ENCODE measurements around the gene BBIP1. TPM values are rescaled to one million over a fixed set of nuclear protein-coding genes. Genes with fewer than 3 reads are reported as not detected.

The BBIP1 gene
- total and polyA plus RNA-seq, 2 donors (not counting 3 experiments of a cell fraction or from before 2014, with no cell fraction given) = 9.9 to 32.8 TPM

DNA sequence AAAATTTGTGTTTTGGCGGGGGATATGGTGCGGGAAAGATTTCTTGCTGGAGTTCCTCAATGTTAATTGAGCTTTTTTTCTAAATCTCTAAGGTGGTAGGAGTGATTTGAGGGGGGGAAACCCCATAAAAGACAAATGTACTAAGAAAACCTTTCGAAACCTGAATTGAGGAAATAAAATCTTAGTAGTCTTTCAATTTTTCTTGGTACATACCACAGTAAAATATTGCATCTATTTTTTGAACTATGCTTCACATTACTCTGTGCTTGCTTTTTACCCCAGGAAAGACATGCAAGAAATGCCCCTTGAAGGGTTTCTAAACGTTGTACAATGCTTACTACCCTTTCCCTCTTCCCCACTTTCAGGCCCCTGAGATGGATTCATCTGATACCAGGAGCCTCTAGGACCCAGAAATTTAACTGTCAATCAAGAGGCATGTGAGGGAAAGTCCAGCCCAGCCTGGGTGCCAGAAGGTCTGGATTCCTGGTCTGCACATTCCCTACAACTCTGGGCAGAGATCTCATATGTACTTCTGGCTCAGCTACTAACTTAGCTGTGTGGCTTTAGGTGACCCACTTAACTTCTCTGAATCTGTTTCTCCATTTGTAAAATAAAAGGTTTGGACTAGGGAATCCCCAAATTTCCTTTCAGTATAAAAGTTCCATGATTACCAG lies 53.0 kb downstream of the BBIP1 start:
- Histone ChIP-seq H3K79me2 (ENCODE audit: control insufficient read depth, insufficient read depth, low read length) (no peaks in the 10 kb centered on the region), H3K9ac (replicated peaks; ENCODE audit: extremely low read depth, insufficient read depth, low read length) (no peak overlapping the region), H3K4me2 (ENCODE audit: insufficient read depth, low read length) (no peak overlapping the region), H3K9me3 (replicated peaks; ENCODE audit: control insufficient read depth, insufficient read depth, low read length) (no peaks in the 10 kb centered on the region), H3K36me3 (ENCODE audit: control insufficient read depth in 2 of 2, extremely low read depth in 1 of 2, insufficient read depth in 2 of 2, low read length in 2 of 2) (no peaks in the 10 kb centered on the region), H3K9me1 (replicated peaks; ENCODE audit: control insufficient read depth, extremely low read depth, insufficient read depth, low read length) (no peaks in the 10 kb centered on the region), H3K27ac (ENCODE audit: insufficient read depth, low read depth, low read length) (no peak overlapping the region), H4K20me1 (replicated peaks; ENCODE audit: control insufficient read depth, extremely low read depth, insufficient read depth, low read length) (no peaks in the 10 kb centered on the region), H3K27me3 (ENCODE audit: control insufficient read depth in 2 of 2, insufficient read depth in 2 of 2, low read length in 2 of 2) (peaks cover 8 to 13% of the 10 kb centered on the region in 2 experiments), H2AFZ (ENCODE audit: low read depth, low read length) (no peak overlapping the region), H3K4me1 (ENCODE audit: control insufficient read depth, extremely low read depth, insufficient read depth, low read length) (peaks cover 1% of the 10 kb centered on the region), H3K4me3 (replicated peaks in 1 of 3; ENCODE audit: insufficient read depth in 1 of 3, low read depth in 1 of 3, low read length in 3 of 3) (no peak overlapping the region)
- DNase-seq (ENCODE audit: low read depth, low spot score) (no peak), FAIRE-seq (no peak)
- dilution Hi-C loops (cut with MboI; ENCODE audit: extremely low pct_ligation_motif_present, low sequenced_read_pairs) = no loop called here
- POLR2A ChIA-PET = no interaction called here
- CTCF ChIA-PET = interaction anchor here (3.2 kb wide), 1 partner anchor 120 kb away, joined by 10 read pairs; no protein-coding TSS in a partner anchor
- TF ChIP-seq, protein P1, sequence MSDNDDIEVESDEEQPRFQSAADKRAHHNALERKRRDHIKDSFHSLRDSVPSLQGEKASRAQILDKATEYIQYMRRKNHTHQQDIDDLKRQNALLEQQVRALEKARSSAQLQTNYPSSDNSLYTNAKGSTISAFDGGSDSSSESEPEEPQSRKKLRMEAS (IDR thresholded peaks at IDR 0.05; ENCODE audit: insufficient read depth, insufficient read length) = no peak
- TF ChIP-seq POLR2AphosphoS5 (IDR thresholded peaks at IDR 0.05; ENCODE audit: insufficient read depth, low read depth, low read length) (no peak), POLR2A (IDR thresholded peaks at IDR 0.05; ENCODE audit: low read depth, low read length) (no peak), GATA2 (IDR thresholded peaks at IDR 0.05; ENCODE audit: insufficient read depth, insufficient read length, low read depth, low read length) (no peak), EZH2 (IDR thresholded peaks at IDR 0.05; ENCODE audit: borderline replicate concordance, low read depth, low read length, severe bottlenecking) (no peak), MYC (IDR thresholded peaks at IDR 0.05; ENCODE audit: low read depth, low read length) (no peak), FOS (IDR thresholded peaks at IDR 0.05; ENCODE audit: borderline replicate concordance, insufficient read depth, low read length) (no peak), JUN (IDR thresholded peaks at IDR 0.05; ENCODE audit: borderline replicate concordance, insufficient read depth, insufficient read length, low read depth) (no peak)
- TF ChIP-seq, protein P2, sequence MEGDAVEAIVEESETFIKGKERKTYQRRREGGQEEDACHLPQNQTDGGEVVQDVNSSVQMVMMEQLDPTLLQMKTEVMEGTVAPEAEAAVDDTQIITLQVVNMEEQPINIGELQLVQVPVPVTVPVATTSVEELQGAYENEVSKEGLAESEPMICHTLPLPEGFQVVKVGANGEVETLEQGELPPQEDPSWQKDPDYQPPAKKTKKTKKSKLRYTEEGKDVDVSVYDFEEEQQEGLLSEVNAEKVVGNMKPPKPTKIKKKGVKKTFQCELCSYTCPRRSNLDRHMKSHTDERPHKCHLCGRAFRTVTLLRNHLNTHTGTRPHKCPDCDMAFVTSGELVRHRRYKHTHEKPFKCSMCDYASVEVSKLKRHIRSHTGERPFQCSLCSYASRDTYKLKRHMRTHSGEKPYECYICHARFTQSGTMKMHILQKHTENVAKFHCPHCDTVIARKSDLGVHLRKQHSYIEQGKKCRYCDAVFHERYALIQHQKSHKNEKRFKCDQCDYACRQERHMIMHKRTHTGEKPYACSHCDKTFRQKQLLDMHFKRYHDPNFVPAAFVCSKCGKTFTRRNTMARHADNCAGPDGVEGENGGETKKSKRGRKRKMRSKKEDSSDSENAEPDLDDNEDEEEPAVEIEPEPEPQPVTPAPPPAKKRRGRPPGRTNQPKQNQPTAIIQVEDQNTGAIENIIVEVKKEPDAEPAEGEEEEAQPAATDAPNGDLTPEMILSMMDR (IDR thresholded peaks at IDR 0.05; ENCODE audit: extremely low read depth in 1 of 2, insufficient read depth in 1 of 2, low read depth in 1 of 2, low read length in 2 of 2) = no peak
- BruUV-seq (replicated peaks) = no TSS peak
- intact Hi-C loops (cut with micrococcal nuclease) = no loop called here

Data from endothelial cell of umbilical vein (primary cell).